WERI-Rb-1 (cell line): ENCODE measurements around the gene FRMD4A.

Experiments
- DNase-seq: peaks from one replicate; pipeline ENCODE4 v3.0.0-alpha.2; 2020
- H3K27ac ChIP-seq: fragments of 250-450 bp; sonication (Bioruptor Pico); 2 replicates; pipeline ENCODE4 v1.5.1; 2020; ENCODE audit warnings: mild to moderate bottlenecking, moderate library complexity
- H3K27me3 ChIP-seq: fragments of 250-450 bp; sonication (Bioruptor Pico); 2 replicates; pipeline ENCODE4 v1.5.1; 2021; ENCODE audit warnings: mild to moderate bottlenecking, low read depth, moderate library complexity; ENCODE audit not compliant: insufficient read depth, severe bottlenecking
- H3K36me3 ChIP-seq: fragments of 250-450 bp; sonication (Bioruptor Pico); 2 replicates; pipeline ENCODE4 v1.5.1; 2020; ENCODE audit warnings: mild to moderate bottlenecking, moderate library complexity
- H3K4me3 ChIP-seq: 2 replicates; pipeline ENCODE4 v1.5.1; 2011; ENCODE audit warnings: low read depth, mild to moderate bottlenecking, control low read depth, low read length
- H3K9me3 ChIP-seq: fragments of 250-450 bp; sonication (Bioruptor Pico); 2 replicates; pipeline ENCODE4 v1.5.1; 2021; ENCODE audit warnings: mild to moderate bottlenecking, moderate library complexity; ENCODE audit not compliant: severe bottlenecking
- CTCF ChIP-seq: IDR thresholded peaks from 2 replicates; pipeline ENCODE4 v1.5.1; 2011; ENCODE audit warnings: low read depth, mild to moderate bottlenecking, control low read depth, inconsistent platforms, low read length

The FRMD4A gene

GRCh38 chr10:13892871-13893270, 437.9 kb downstream of the FRMD4A start:
- no peak for DNase-seq
- H3K36me3 ChIP-seq = no peaks in the 10 kb centered on the region
- H3K27me3 ChIP-seq = no peaks in the 10 kb centered on the region
- no peak for TF ChIP-seq CTCF
- H3K4me3 ChIP-seq = no peak overlapping the region
- H3K9me3 ChIP-seq = no peaks in the 10 kb centered on the region
- no peak overlapping the region for H3K27ac ChIP-seq

GRCh38 chr10:13892001-13892491, 438.7 kb downstream of the FRMD4A start:
- Histone ChIP-seq H3K4me3 (peak overlapping the region; percentile 39), H3K9me3 (no peaks in the 10 kb centered on the region), H3K27ac (peak overlapping the region; percentile 42; the same call in 1 of the 2 replicates), H3K27me3 (no peaks in the 10 kb centered on the region), H3K36me3 (no peaks in the 10 kb centered on the region)
- DNase-seq = peak; percentile 13
- TF ChIP-seq CTCF = no peak

- TF ChIP-seq CTCF = no peak
- Histone ChIP-seq H3K36me3 (no peaks in the 10 kb centered on the region), H3K27me3 (no peaks in the 10 kb centered on the region), H3K27ac (peak overlapping the region; percentile 61), H3K4me3 (peak overlapping the region; percentile 69), H3K9me3 (no peaks in the 10 kb centered on the region)
- peak; percentile 11 for DNase-seq
These were observed 439.4 kb downstream of the FRMD4A start for GRCh38 chr10:13891128-13892000.

- Histone ChIP-seq H3K4me3 (peak overlapping the region; percentile 69), H3K36me3 (no peaks in the 10 kb centered on the region), H3K9me3 (no peaks in the 10 kb centered on the region), H3K27me3 (no peaks in the 10 kb centered on the region), H3K27ac (no peak overlapping the region)
- TF ChIP-seq CTCF = no peak
- DNase-seq = no peak
These were observed 440.2 kb downstream of the FRMD4A start for GRCh38 chr10:13890233-13891127.

- Histone ChIP-seq H3K9me3 (no peaks in the 10 kb centered on the region), H3K27me3 (no peaks in the 10 kb centered on the region), H3K36me3 (no peaks in the 10 kb centered on the region), H3K4me3 (no peak overlapping the region), H3K27ac (no peak overlapping the region)
- DNase-seq = no peak
- TF ChIP-seq CTCF = no peak
These were observed 443.0 kb downstream of the FRMD4A start for GRCh38 chr10:13887761-13888160.
